COLO829 (cell line): Measurements from ENCODE around the gene OR2H2.
A peak's percentile ranks its signal among the peaks of the same experiment; 100 is the strongest.

ENCODE experiments used
- DNase-seq: peaks from one replicate; pipeline ENCODE4 v3.0.0; 2012; ENCODE audit warnings: low spot score

The OR2H2 gene

GRCh38 chr6:29593199-29593855 is 8.4 kb downstream of the OR2H2 start:
- no peak for DNase-seq

- DNase-seq, result no peak
Measured at GRCh38 chr6:29596381-29596900, 11.5 kb downstream of the OR2H2 start.

GRCh38 chr6:29597184-29597583 is 12.3 kb downstream of the OR2H2 start:
- DNase-seq, result no peak

- DNase-seq, result no peak
Measured at GRCh38 chr6:29598172-29598747, 13.3 kb downstream of the OR2H2 start.

GRCh38 chr6:29602564-29603361 is 17.8 kb downstream of the OR2H2 start:
- DNase-seq, result peak; percentile 35

GRCh38 chr6:29603456-29603855 is 18.5 kb downstream of the OR2H2 start:
- DNase-seq, result no peak

- DNase-seq, result no peak
Measured at GRCh38 chr6:29603930-29604329, 19.0 kb downstream of the OR2H2 start.

- DNase-seq, result no peak
Measured at GRCh38 chr6:29608131-29608530, 23.2 kb downstream of the OR2H2 start.

GRCh38 chr6:29610540-29610939 is 25.6 kb downstream of the OR2H2 start:
- no peak for DNase-seq

- DNase-seq, result no peak
Measured at GRCh38 chr6:29611426-29611825, 26.5 kb downstream of the OR2H2 start.

GRCh38 chr6:29617782-29618554 is 33.0 kb downstream of the OR2H2 start:
- DNase-seq, result no peak

GRCh38 chr6:29619578-29620160 is 34.7 kb downstream of the OR2H2 start:
- no peak for DNase-seq

GRCh38 chr6:29620630-29621029 is 35.7 kb downstream of the OR2H2 start:
- no peak for DNase-seq

GRCh38 chr6:29624520-29624961 is 39.6 kb downstream of the OR2H2 start:
- no peak for DNase-seq

- no peak for DNase-seq
Measured at GRCh38 chr6:29625337-29625930, 40.5 kb downstream of the OR2H2 start.

GRCh38 chr6:29626948-29627754 is 42.2 kb downstream of the OR2H2 start:
- no peak for DNase-seq

- peak; percentile 36 for DNase-seq
Measured at GRCh38 chr6:29627755-29628418, 43.0 kb downstream of the OR2H2 start.

- DNase-seq, result peak; percentile 85
Measured at GRCh38 chr6:29628419-29629281, 43.7 kb downstream of the OR2H2 start.

GRCh38 chr6:29629571-29629970 is 44.6 kb downstream of the OR2H2 start:
- DNase-seq, result no peak
